ENCODE data around the gene KIF17.

GRCh38 chr1:20717452-20718342 is at the start of gene KIF17:
- TF ChIP-seq EZH2 (IDR thresholded peaks at IDR 0.05; ENCODE audit: low read depth, low read length, severe bottlenecking) = no peak
- no peak for TF ChIP-seq GABPA (IDR thresholded peaks at IDR 0.05; ENCODE audit: borderline replicate concordance, insufficient read depth, low read length)
- TF ChIP-seq ZNF274 (IDR thresholded peaks at IDR 0.05; ENCODE audit: borderline replicate concordance, extremely low read depth, low read length) = no peak
- no peak for TF ChIP-seq POLR2AphosphoS5 (IDR thresholded peaks at IDR 0.05; ENCODE audit: low read depth, low read length)
- TF ChIP-seq CBX8 (IDR thresholded peaks at IDR 0.05; ENCODE audit: borderline replicate concordance, low read depth, low read length) = no peak
- no peak for TF ChIP-seq POLR2A (IDR thresholded peaks at IDR 0.05; ENCODE audit: control extremely low read depth in 1 of 2, low read depth in 2 of 2, low read length in 2 of 2)
- TF ChIP-seq CHD1 (IDR thresholded peaks at IDR 0.05; ENCODE audit: low read depth, low read length) = no peak
- no peak for TF ChIP-seq CTCF (IDR thresholded peaks at IDR 0.05; ENCODE audit: control extremely low read depth in 1 of 3, insufficient read depth in 1 of 3, low read depth in 1 of 3, low read length in 3 of 3)
